Esophagus (tissue), 2 donors: ENCODE data around the gene C3orf18. TPM values are rescaled to one million over a fixed set of nuclear protein-coding genes. Genes with fewer than 3 reads are reported as not detected.

Experiments used
- H3K27ac ChIP-seq, 2 donors: one replicate each; pipeline ENCODE4 v1.5.1; 2013; ENCODE audit warnings: low read depth in 2 of 2, mild to moderate bottlenecking in 2 of 2, inconsistent platforms in 1 of 2, low read length in 1 of 2, moderate library complexity in 1 of 2
- H3K27me3 ChIP-seq, 2 donors: one replicate each; pipeline ENCODE4 v1.6.1; 2013; ENCODE audit warnings: low read length in 2 of 2, control low read depth in 1 of 2, mild to moderate bottlenecking in 1 of 2; ENCODE audit not compliant: insufficient read depth in 2 of 2, control insufficient read depth in 1 of 2
- H3K36me3 ChIP-seq, 2 donors: one replicate each; pipeline ENCODE4 v1.6.1; 2013; ENCODE audit warnings: low read length in 1 of 2; ENCODE audit not compliant: control insufficient read depth in 2 of 2, insufficient read depth in 2 of 2
- H3K4me1 ChIP-seq, 2 donors: one replicate each; pipeline ENCODE4 v1.6.1; 2013; ENCODE audit warnings: low read length in 1 of 2; ENCODE audit not compliant: control insufficient read depth in 2 of 2, insufficient read depth in 2 of 2
- H3K4me3 ChIP-seq, 2 donors: one replicate each; pipeline ENCODE4 v1.5.1; 2013; ENCODE audit warnings: low read length in 2 of 2, mild to moderate bottlenecking in 2 of 2, low read depth in 1 of 2, moderate library complexity in 1 of 2
- H3K9me3 ChIP-seq, 2 donors: one replicate each; pipeline ENCODE4 v1.6.1; 2013; ENCODE audit warnings: mild to moderate bottlenecking in 2 of 2, low read depth in 1 of 2, low read length in 1 of 2, moderate library complexity in 1 of 2; ENCODE audit not compliant: control insufficient read depth in 2 of 2, insufficient read depth in 1 of 2
- WGBS, 2 donors: extraction: QIAGEN DNeasy Blood & Tissue Kit; methylation state at CpG; one replicate each; pipeline ENCODE4 v1.1.7; 2013; 5-methylcytosine and 5-hydroxymethylcytosine counted together
- polyA plus RNA-seq, 2 donors: library from polyadenylated mRNA; stranded (reverse); fragments of 200-250 nt; gene quantifications; one replicate each; pipeline ENCODE4 v1.2.3, GENCODE V29; 2013
- donor health status: healthy with polysubstance abuse.
- donor health status: Bipolar disorder and iron deficiency.

C3orf18 gene
- polyA plus RNA-seq, 2 donors: 1.8 to 2.0 TPM

DNA sequence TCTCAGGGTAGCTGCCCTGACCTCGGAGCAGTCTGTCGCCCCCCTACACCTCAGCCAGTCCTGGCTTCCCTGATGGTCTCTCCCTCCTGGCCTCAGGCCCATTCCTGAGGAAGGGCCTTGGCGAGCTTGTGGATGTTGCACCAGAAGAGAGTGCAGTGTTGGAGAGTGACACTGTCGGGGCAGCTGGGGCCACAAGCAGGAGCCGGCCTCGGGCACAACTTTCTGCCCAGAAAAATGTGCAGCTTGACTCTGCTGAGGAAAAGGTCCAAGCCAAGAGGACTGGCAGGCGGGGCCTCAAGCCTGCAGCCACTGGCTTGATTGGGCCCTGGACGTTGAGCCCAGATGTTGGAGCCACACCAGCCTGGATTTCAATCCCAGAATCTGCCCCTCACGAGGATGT is 14.5 kb upstream of the C3orf18 start:
- H3K4me1 ChIP-seq: no peaks in the 10 kb centered on the region
- H3K36me3 ChIP-seq: peaks cover 8 to 33% of the 10 kb centered on the region in 2 donors
- H3K4me3 ChIP-seq: no peak overlapping the region
- 74% methylated on average over 9 of the region's 9 CpGs for WGBS, 2 donors
- no peak overlapping the region for H3K27ac ChIP-seq
- no peaks in the 10 kb centered on the region for H3K27me3 ChIP-seq
- H3K9me3 ChIP-seq: no peaks in the 10 kb centered on the region

DNA sequence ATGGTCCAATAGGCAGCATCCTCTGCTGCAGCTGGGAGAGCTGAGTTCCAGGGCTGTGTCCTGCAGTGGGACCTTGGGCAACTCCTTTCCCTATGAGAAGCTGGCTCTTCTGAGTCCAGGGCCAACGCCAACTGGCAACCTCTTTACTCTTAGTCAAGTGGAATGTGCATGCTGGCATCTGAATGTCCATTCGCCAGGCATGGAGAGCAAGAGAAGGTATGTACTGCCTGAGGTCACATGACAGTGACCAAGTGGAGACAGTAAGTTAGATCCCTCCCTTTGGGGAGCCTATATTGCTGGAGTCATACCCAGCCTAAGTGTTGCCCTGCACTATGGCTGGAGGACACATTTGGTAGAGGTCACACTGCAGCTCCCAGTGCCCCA is 13.9 kb upstream of the C3orf18 start:
- Histone ChIP-seq H3K36me3 (peaks cover 8 to 39% of the 10 kb centered on the region in 2 donors), H3K4me1 (no peaks in the 10 kb centered on the region), H3K27me3 (no peaks in the 10 kb centered on the region), H3K27ac (no peak overlapping the region), H3K9me3 (no peaks in the 10 kb centered on the region), H3K4me3 (no peak overlapping the region)
- 94 to 95% methylated on average over 2 of the region's 2 CpGs for WGBS, 2 donors

GRCh38 chr3:50580683-50581458 is 13.3 kb upstream of the C3orf18 start:
- H3K36me3 ChIP-seq: peaks cover 8 to 39% of the 10 kb centered on the region in 2 donors
- 82 to 83% methylated on average over 9 of the region's 9 CpGs for WGBS, 2 donors
- no peaks in the 10 kb centered on the region for H3K9me3 ChIP-seq
- no peak overlapping the region for H3K27ac ChIP-seq
- no peaks in the 10 kb centered on the region for H3K27me3 ChIP-seq
- no peak overlapping the region for H3K4me3 ChIP-seq
- H3K4me1 ChIP-seq: no peaks in the 10 kb centered on the region

- H3K9me3 ChIP-seq: no peaks in the 10 kb centered on the region
- peaks cover 8 to 35% of the 10 kb centered on the region in 2 donors for H3K36me3 ChIP-seq
- H3K4me1 ChIP-seq: peaks cover 4 to 11% of the 10 kb centered on the region in 2 donors
- no peak overlapping the region for H3K4me3 ChIP-seq
- H3K27me3 ChIP-seq: no peaks in the 10 kb centered on the region
- H3K27ac ChIP-seq: no peak overlapping the region
- WGBS, 2 donors: 96 to 100% methylated on average over 2 of the region's 2 CpGs
Observed at GRCh38 chr3:50577348-50577747, 9.8 kb upstream of the C3orf18 start.

GRCh38 chr3:50575372-50575771 is 7.8 kb upstream of the C3orf18 start:
- WGBS, 2 donors: 55 to 75% methylated on average over 6 of the region's 6 CpGs
- H3K4me3 ChIP-seq: no peak overlapping the region
- H3K36me3 ChIP-seq: peaks cover 8 to 21% of the 10 kb centered on the region in 2 donors
- no peaks in the 10 kb centered on the region for H3K27me3 ChIP-seq
- no peaks in the 10 kb centered on the region for H3K9me3 ChIP-seq
- H3K27ac ChIP-seq: peak overlapping the region in 1 of 2 donors; percentile 28
- H3K4me1 ChIP-seq: peaks cover 4 to 11% of the 10 kb centered on the region in 2 donors

DNA sequence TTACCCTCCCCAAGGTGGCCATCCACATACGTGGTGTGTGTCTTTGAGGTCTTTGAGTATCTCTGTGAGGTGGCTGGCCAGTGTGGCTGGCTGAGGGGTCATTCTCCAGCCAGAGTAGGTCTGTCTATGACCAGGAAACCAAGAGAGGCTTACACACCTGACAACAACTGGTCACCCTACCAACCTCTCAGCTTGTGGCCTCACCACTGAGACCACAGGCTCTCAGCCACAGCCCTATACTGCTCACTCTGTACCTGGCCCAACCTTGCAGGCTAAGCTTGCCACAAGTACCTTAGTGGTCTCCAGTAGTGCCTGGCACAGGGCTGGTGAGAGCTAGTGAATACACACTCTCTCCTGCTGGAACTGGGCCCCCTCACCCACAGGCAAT is 6.9 kb upstream of the C3orf18 start:
- 81 to 89% methylated on average over 1 of the region's 1 CpG for WGBS, 2 donors
- Histone ChIP-seq H3K36me3 (peaks cover 8 to 16% of the 10 kb centered on the region in 2 donors), H3K27ac (peak overlapping the region in 1 of 2 donors; percentile 34)

GRCh38 chr3:50573566-50574443 is 6.3 kb upstream of the C3orf18 start:
- H3K4me3 ChIP-seq: no peak overlapping the region
- no peaks in the 10 kb centered on the region for H3K9me3 ChIP-seq
- H3K36me3 ChIP-seq: peaks cover 6 to 13% of the 10 kb centered on the region in 2 donors
- H3K4me1 ChIP-seq: peaks cover 4 to 11% of the 10 kb centered on the region in 2 donors
- H3K27me3 ChIP-seq: no peaks in the 10 kb centered on the region
- no peak overlapping the region for H3K27ac ChIP-seq
- WGBS, 2 donors: 72% methylated on average over 8 of the region's 8 CpGs

More for the DNA sequence above, 6.9 kb upstream of the C3orf18 start:
- Histone ChIP-seq H3K9me3 (no peaks in the 10 kb centered on the region), H3K4me3 (no peak overlapping the region), H3K27me3 (no peaks in the 10 kb centered on the region), H3K4me1 (peaks cover 4 to 11% of the 10 kb centered on the region in 2 donors)

GRCh38 chr3:50572801-50573371 is 5.3 kb upstream of the C3orf18 start:
- 71 to 78% methylated on average over 4 of the region's 4 CpGs for WGBS, 2 donors
- H3K27me3 ChIP-seq: no peaks in the 10 kb centered on the region
- H3K4me3 ChIP-seq: no peak overlapping the region
- peak overlapping the region in 1 of 2 donors; percentile 4 for H3K27ac ChIP-seq
- H3K4me1 ChIP-seq: peaks cover 4 to 11% of the 10 kb centered on the region in 2 donors
- H3K36me3 ChIP-seq: peaks cover 0 to 10% of the 10 kb centered on the region in 2 donors
- no peaks in the 10 kb centered on the region for H3K9me3 ChIP-seq

DNA sequence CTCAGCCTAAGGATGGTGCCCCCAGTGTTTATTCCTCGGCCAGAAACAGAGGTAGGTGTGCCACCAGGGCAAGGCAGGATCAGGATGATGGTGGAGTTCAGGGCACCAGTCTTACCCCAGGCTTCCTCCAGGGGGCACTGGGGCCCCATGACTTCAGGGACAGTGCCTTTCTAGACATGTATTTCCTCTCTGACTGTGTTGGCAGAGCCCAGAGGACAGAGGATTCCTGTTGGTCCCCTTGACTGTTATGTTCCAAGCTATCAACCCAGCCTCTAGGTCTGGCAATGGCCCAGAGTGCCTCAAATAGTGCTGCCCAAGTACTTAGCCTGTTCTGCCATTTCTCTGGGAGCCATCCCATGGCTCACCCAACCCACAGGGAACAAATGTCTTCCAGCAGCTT is 4.6 kb upstream of the C3orf18 start:
- Histone ChIP-seq H3K27ac (peak overlapping the region; percentile 4 to 40), H3K27me3 (no peaks in the 10 kb centered on the region), H3K36me3 (peaks cover 0 to 10% of the 10 kb centered on the region in 2 donors), H3K4me1 (peaks cover 4 to 13% of the 10 kb centered on the region in 2 donors), H3K9me3 (no peaks in the 10 kb centered on the region), H3K4me3 (no peak overlapping the region)
- WGBS, 2 donors: 9 to 11% methylated on average over 1 of the region's 1 CpG
